ENCODE measurements around the gene TC2N. TPM values are rescaled to one million over a fixed set of nuclear protein-coding genes. Genes with fewer than 3 reads are reported as not detected.
"Not testable (repeated sequence)": the region's sequence is repeated elsewhere in the genome, so short reads cannot be mapped to it uniquely, and the experiment has no call there.

TC2N gene
- total and polyA plus RNA-seq, 5 experiments from 2014 or later = 125 to 309 (median 167) TPM

- H3K4me3 Mint-ChIP-seq, H3K27ac Mint-ChIP-seq, ATAC-seq, H3K9me3 Mint-ChIP-seq, DNase-seq, H3K27me3 Mint-ChIP-seq: not testable (repeated sequence)
- H3K36me3 Mint-ChIP-seq = peaks cover 9 to 72% (median 45%) of the 10 kb centered on the region in 3 donors
- peaks cover 24 to 82% (median 65%) of the 10 kb centered on the region in 4 donors for H3K4me1 Mint-ChIP-seq
- POLR2A ChIA-PET = interaction anchor here (0.6 to 8.3 kb wide), 10 partner anchors 9 to 162 kb away, joined by 3 to 66 read pairs (median 6); partner anchors contain the start of gene TC2N
These were observed 22.3 kb downstream of the TC2N start for GRCh38 chr14:91845056-91845455.

- peaks cover 0 to 5% (median 0%) of the 10 kb centered on the region in 9 donors for H3K9me3 Mint-ChIP-seq
- DNase-seq (no peak), ATAC-seq (no peak)
- peaks cover 6 to 74% (median 53%) of the 10 kb centered on the region in 3 donors for H3K36me3 Mint-ChIP-seq
- H3K4me3 Mint-ChIP-seq = no peak overlapping the region
- H3K4me1 Mint-ChIP-seq = peaks cover 27 to 87% (median 72%) of the 10 kb centered on the region in 4 donors
- no peaks in the 10 kb centered on the region for H3K27me3 Mint-ChIP-seq
- POLR2A ChIA-PET = interaction anchor here (0.7 to 8.3 kb wide), 7 partner anchors 9 to 87 kb away, joined by 3 to 66 read pairs (median 6); partner anchors contain the start of gene TC2N
- H3K27ac Mint-ChIP-seq = peak overlapping the region in 4 of 10 donors; percentile 2 to 56 (median 51)
These were observed 23.3 kb downstream of the TC2N start for GRCh38 chr14:91844029-91844428.

- Mint-ChIP-seq H3K4me3 (no peak overlapping the region), H3K27ac (peak overlapping the region in 1 of 10 donors; percentile 46), H3K36me3 (peaks cover under 1 to 69% (median 48%) of the 10 kb centered on the region in 3 donors), H3K4me1 (peaks cover 25 to 85% (median 71%) of the 10 kb centered on the region in 4 donors), H3K27me3 (no peaks in the 10 kb centered on the region), H3K9me3 (peaks cover 0 to 5% (median 0%) of the 10 kb centered on the region in 9 donors)
- ATAC-seq (no peak), DNase-seq (no peak)
- POLR2A ChIA-PET = interaction anchor here (0.7 to 8.3 kb wide), 5 partner anchors 8 to 55 kb away, joined by 3 to 66 read pairs (median 6); partner anchors contain the start of gene TC2N
These were observed 23.9 kb downstream of the TC2N start for GRCh38 chr14:91843437-91843836.

GRCh38 chr14:91841065-91841464 lies 26.3 kb downstream of the TC2N start:
- Mint-ChIP-seq H3K9me3 (peaks cover 0 to 5% (median 0%) of the 10 kb centered on the region in 9 donors), H3K27ac (peak overlapping the region in 5 of 10 donors; percentile 29 to 66 (median 39)), H3K4me1 (peaks cover 21 to 83% (median 75%) of the 10 kb centered on the region in 4 donors), H3K4me3 (no peak overlapping the region), H3K36me3 (peaks cover 0 to 55% (median 34%) of the 10 kb centered on the region in 3 donors), H3K27me3 (no peaks in the 10 kb centered on the region)
- DNase-seq = no peak
- no peak for ATAC-seq
- POLR2A ChIA-PET = interaction anchor here (0.6 to 8.3 kb wide), 7 partner anchors 10 to 928 kb away, joined by 3 to 66 read pairs (median 6); partner anchors contain the start of gene TC2N

GRCh38 chr14:91839749-91840148 lies 27.6 kb downstream of the TC2N start:
- Mint-ChIP-seq H3K4me1 (peaks cover 22 to 83% (median 80%) of the 10 kb centered on the region in 4 donors), H3K36me3 (peaks cover 0 to 50% (median 29%) of the 10 kb centered on the region in 3 donors), H3K9me3 (peaks cover 0 to 5% (median 0%) of the 10 kb centered on the region in 9 donors), H3K27me3 (no peaks in the 10 kb centered on the region), H3K4me3 (no peak overlapping the region), H3K27ac (peak overlapping the region in 4 of 10 donors; percentile 0 to 53 (median 25))
- ATAC-seq (no peak), DNase-seq (no peak)
- POLR2A ChIA-PET = interaction anchor here (1.1 to 8.3 kb wide), 9 partner anchors 8 to 72 kb away, joined by 3 to 66 read pairs (median 4); partner anchors contain the start of gene TC2N

GRCh38 chr14:91837076-91837475 lies 30.3 kb downstream of the TC2N start:
- H3K27me3 Mint-ChIP-seq = no peaks in the 10 kb centered on the region
- POLR2A ChIA-PET = interaction anchor here (0.6 to 5.8 kb wide), 8 partner anchors 12 to 382 kb away, joined by 3 to 55 read pairs (median 4); no protein-coding TSS in a partner anchor
- peaks cover 28 to 82% (median 78%) of the 10 kb centered on the region in 4 donors for H3K4me1 Mint-ChIP-seq
- DNase-seq (no peak), ATAC-seq (no peak)
- peak overlapping the region; percentile 78 to 94 (median 90) for H3K4me3 Mint-ChIP-seq
- H3K36me3 Mint-ChIP-seq = peaks cover 0 to 41% (median 21%) of the 10 kb centered on the region in 3 donors
- H3K27ac Mint-ChIP-seq = peak overlapping the region; percentile 74 to 96 (median 92)
- H3K9me3 Mint-ChIP-seq = peaks cover 0 to 5% (median 0%) of the 10 kb centered on the region in 9 donors

GRCh38 chr14:91835920-91836843 lies 31.2 kb downstream of the TC2N start:
- DNase-seq = peak; percentile 74 to 98 (median 86)
- POLR2A ChIA-PET = interaction anchor here (0.6 to 5.8 kb wide), 24 partner anchors 7 to 381 kb away, joined by 3 to 55 read pairs (median 4); partner anchors contain the start of gene TC2N
- ATAC-seq = peak; percentile 77 to 89
- Mint-ChIP-seq H3K4me3 (peak overlapping the region; percentile 78 to 94 (median 90)), H3K27me3 (no peaks in the 10 kb centered on the region), H3K9me3 (peaks cover 0 to 5% (median 0%) of the 10 kb centered on the region in 9 donors), H3K36me3 (peaks cover 0 to 39% (median 18%) of the 10 kb centered on the region in 3 donors), H3K27ac (peak overlapping the region; percentile 74 to 96 (median 92)), H3K4me1 (peaks cover 28 to 80% (median 73%) of the 10 kb centered on the region in 4 donors)

GRCh38 chr14:91835197-91835919 lies 32.0 kb downstream of the TC2N start:
- POLR2A ChIA-PET = interaction anchor here (0.7 to 5.8 kb wide), 19 partner anchors 8 to 166 kb away, joined by 3 to 55 read pairs (median 5); partner anchors contain the start of gene TC2N
- Mint-ChIP-seq H3K36me3 (peaks cover 3 to 35% (median 18%) of the 10 kb centered on the region in 3 donors), H3K9me3 (peaks cover 0 to 4% (median 0%) of the 10 kb centered on the region in 9 donors), H3K27me3 (no peaks in the 10 kb centered on the region), H3K4me1 (peaks cover 27 to 78% (median 72%) of the 10 kb centered on the region in 4 donors), H3K27ac (peak overlapping the region; percentile 17 to 89 (median 76)), H3K4me3 (peak overlapping the region; percentile 78 to 94 (median 89))
- peak in 6 of 10 donors; percentile 19 to 58 (median 50) for DNase-seq
- peak; percentile 31 to 34 for ATAC-seq

GRCh38 chr14:91834571-91834970 lies 32.8 kb downstream of the TC2N start:
- Mint-ChIP-seq H3K9me3 (no peaks in the 10 kb centered on the region), H3K36me3 (peaks cover 3 to 32% (median 10%) of the 10 kb centered on the region in 3 donors), H3K27me3 (no peaks in the 10 kb centered on the region), H3K4me3 (peak overlapping the region; percentile 15 to 92 (median 84)), H3K4me1 (peaks cover 31 to 78% (median 73%) of the 10 kb centered on the region in 4 donors), H3K27ac (peak overlapping the region in 7 of 10 donors; percentile 2 to 66 (median 21))
- no peak for DNase-seq
- no peak for ATAC-seq
- POLR2A ChIA-PET = interaction anchor here (1.9 to 5.8 kb wide), 5 partner anchors 29 to 77 kb away, joined by 9 to 55 read pairs (median 23); partner anchors contain the start of gene TC2N

- no peak for ATAC-seq
- POLR2A ChIA-PET = interaction anchor here (0.6 to 1.2 kb wide), 4 partner anchors 20 to 134 kb away, joined by 3 to 5 read pairs (median 3); no protein-coding TSS in a partner anchor
- no peak overlapping the region for H3K27ac Mint-ChIP-seq
- DNase-seq = no peak
- peaks cover 14 to 47% (median 20%) of the 10 kb centered on the region in 3 donors for H3K36me3 Mint-ChIP-seq
- no peaks in the 10 kb centered on the region for H3K27me3 Mint-ChIP-seq
- H3K9me3 Mint-ChIP-seq = peaks cover 0 to 10% (median 3%) of the 10 kb centered on the region in 9 donors
- no peak overlapping the region for H3K4me3 Mint-ChIP-seq
- peaks cover 34 to 66% (median 59%) of the 10 kb centered on the region in 4 donors for H3K4me1 Mint-ChIP-seq
These were observed 36.0 kb downstream of the TC2N start for GRCh38 chr14:91831337-91831736.

- no peaks in the 10 kb centered on the region for H3K27me3 Mint-ChIP-seq
- H3K4me1 Mint-ChIP-seq = peaks cover 34 to 67% (median 59%) of the 10 kb centered on the region in 4 donors
- peaks cover 14 to 51% (median 22%) of the 10 kb centered on the region in 3 donors for H3K36me3 Mint-ChIP-seq
- peak overlapping the region in 6 of 10 donors; percentile 5 to 55 (median 29) for H3K4me3 Mint-ChIP-seq
- POLR2A ChIA-PET = interaction anchor here (0.8 to 1.6 kb wide), 5 partner anchors 26 to 69 kb away, joined by 3 to 6 read pairs (median 3); partner anchors contain the start of gene TC2N
- H3K9me3 Mint-ChIP-seq = peaks cover 0 to 10% (median 3%) of the 10 kb centered on the region in 9 donors
- H3K27ac Mint-ChIP-seq = peak overlapping the region in 7 of 10 donors; percentile 20 to 77 (median 47)
- no peak for ATAC-seq
- no peak for DNase-seq
These were observed 36.6 kb downstream of the TC2N start for GRCh38 chr14:91830777-91831176.
